Measurements from ENCODE around the gene SLC26A9. TPM values are rescaled to one million over a fixed set of nuclear protein-coding genes. Genes with fewer than 3 reads are reported as not detected.

SLC26A9 gene
- total RNA-seq, 1 experiment from 2014 or later: not detected

DNA sequence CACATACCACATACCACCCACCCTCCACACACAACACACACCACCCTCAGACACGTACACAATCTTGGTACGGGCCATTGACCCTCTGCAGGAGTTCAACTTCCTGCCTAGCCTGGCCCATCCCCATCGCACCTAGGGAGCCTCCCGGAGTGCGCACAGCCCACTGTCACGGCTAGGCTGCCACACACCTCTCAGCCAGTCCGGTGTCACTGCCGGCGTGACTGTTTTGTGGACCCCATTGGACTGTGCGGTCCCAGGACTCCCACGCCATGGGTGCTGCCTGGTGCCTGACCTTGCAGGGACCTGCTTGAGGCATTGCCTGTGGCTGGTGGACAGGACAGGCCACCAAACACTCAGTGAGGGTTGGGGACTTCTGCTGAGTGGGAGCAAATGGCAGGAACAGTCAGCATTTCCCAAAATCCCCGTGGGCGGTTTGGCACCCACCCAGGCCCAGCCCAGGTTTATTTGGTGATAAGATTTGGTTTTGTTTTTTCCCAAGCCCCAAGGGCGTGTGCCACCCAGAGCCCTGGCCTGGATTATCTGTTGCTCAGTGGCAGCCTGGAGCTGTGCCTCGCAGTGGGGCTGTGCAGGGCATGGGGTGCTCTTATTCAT is 32.2 kb upstream of the SLC26A9 start:
- DNase-seq (ENCODE audit: low read depth): no peak
- in situ Hi-C loops (cut with HindIII; ENCODE audit: low pct_unique_long_range_greater_than_20kb, low sequenced_read_pairs): loop anchor here (5.0 kb wide), 1 partner anchor 48 kb away; no protein-coding TSS in a partner anchor

DNA sequence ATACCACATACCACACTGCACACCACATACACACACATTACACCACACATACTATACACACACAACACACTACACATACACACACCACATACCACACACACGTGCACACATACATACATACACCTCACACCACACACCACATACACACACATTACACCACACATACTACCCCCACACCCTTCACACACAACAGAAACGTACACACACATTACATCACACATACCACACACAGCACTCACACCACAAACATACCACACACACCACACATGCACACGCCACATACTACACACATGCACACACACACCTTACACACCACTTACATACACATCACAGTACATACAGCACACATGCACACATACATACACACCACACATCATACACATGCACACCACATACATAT is 31.5 kb upstream of the SLC26A9 start:
- no peak for DNase-seq (ENCODE audit: low read depth)
- in situ Hi-C loops (cut with HindIII; ENCODE audit: low pct_unique_long_range_greater_than_20kb, low sequenced_read_pairs): loop anchor here (5.0 kb wide), 1 partner anchor 47 kb away; no protein-coding TSS in a partner anchor

DNA sequence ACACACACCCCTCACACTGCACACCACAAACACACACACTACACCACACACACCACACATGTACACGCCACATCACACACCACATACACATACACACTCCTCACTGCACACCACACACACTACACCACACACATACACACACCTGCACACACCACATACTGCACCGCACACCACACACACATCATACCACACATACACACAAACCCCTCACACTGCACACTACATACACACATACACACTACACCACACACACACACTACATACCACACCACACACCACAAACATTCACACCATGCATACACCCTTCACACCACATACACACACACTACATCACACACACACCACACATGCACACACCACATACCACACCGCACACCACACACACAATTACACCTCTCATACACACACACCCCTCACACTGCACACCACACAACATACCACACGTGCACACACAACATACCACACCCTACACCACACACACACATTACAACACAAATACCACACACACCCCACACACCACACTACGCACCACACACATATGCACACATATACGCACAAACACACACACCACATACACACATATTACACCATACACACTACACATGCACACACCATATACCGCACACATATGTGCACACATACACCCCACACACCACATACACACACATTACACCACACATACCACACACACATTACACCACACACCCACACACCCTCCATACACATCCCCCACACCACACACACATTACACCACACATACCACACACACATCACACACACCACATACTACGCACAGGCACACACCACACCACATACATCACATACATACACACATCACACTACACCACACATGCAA is 30.3 kb upstream of the SLC26A9 start:
- no peak for DNase-seq (ENCODE audit: low read depth)
- in situ Hi-C loops (cut with HindIII; ENCODE audit: low pct_unique_long_range_greater_than_20kb, low sequenced_read_pairs): no loop called here

DNA sequence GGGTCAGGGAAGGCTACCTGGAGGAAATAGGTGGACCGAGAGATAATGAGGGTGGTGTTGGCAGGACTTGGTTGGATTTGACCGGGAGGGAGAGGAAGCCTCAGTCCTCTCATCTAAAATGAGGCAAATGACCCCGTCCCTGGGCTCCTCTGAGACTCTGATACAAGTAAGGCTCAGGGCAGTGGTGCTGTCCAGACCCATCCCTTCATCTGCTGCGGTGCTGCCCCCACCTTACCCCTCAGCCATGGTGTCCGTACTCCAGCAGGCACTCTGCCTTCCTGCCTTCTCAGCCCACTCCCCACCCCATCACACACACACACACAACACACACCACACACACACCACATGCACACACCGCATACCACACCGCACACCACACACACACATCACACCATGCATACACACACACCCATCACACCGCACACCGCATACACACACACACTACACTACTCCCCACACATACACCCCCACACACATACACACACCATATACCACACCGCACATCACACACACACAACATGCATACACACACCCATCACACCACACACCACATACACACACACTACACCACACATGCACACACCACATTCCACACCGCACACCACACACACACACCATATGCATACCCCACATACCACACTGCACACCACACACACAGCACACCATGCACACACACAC is 29.4 kb upstream of the SLC26A9 start:
- in situ Hi-C loops (cut with HindIII; ENCODE audit: low pct_unique_long_range_greater_than_20kb, low sequenced_read_pairs): no loop called here
- DNase-seq (ENCODE audit: low read depth): no peak

DNA sequence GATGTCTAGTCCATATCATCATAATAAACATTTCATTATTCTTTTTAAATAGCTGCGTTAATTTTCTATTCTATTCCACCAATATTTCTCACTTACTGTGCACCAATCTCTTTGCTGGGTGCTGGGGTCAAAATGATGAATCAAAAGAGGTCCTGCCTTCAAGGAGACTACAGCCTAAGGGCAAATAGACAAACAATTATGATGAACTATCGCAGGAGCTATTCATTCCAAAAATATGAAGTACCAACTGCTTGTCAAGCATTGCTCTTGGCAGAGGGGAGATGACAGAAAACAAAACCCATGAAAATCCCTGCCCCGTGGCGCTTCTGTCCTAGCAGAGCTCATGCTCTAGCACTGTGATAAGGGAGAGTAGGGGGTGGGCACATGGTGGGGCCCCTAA is 28.8 kb upstream of the SLC26A9 start:
- in situ Hi-C loops (cut with HindIII; ENCODE audit: low pct_unique_long_range_greater_than_20kb, low sequenced_read_pairs): no loop called here
- DNase-seq (ENCODE audit: low read depth): no peak

DNA sequence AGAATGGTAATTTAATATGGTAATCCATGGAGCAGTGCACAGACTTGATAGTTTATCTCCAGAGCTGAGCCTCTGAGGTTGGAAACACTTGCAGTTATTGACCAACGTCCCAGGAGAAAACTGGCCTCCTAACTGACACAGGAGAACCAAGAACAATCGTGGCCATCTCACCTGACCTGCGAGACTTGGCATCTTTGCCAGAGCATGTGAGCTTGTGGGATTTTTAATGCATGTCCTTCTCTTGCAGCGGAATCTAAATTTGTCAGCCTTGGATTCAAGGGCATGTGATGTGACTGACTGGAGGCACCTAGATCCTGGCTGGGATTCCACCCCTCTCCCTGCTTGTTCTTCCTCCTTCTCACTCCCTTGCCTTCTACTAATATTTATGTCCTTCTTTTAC is 27.8 kb upstream of the SLC26A9 start:
- no peak for DNase-seq (ENCODE audit: low read depth)
- in situ Hi-C loops (cut with HindIII; ENCODE audit: low pct_unique_long_range_greater_than_20kb, low sequenced_read_pairs): no loop called here

DNA sequence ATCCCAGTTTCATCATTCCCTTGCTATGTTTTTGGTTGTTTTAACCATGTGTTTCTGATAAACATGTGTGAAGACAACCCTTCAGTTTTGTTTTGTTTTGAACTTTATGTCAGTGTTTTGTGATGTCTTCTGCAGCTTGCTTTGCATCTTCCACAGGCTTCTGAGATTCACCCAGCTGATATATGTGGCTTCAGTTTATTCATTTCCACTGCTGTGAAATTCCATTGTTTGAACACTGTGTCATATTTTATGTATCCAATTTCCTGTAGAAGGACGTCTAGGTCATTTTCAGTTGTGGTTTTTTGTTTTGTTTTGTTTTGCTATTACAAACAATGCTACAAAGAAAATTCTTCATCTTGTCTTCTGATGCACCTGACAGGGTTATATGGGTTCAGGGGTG is 27.2 kb upstream of the SLC26A9 start:
- in situ Hi-C loops (cut with HindIII; ENCODE audit: low pct_unique_long_range_greater_than_20kb, low sequenced_read_pairs): no loop called here
- no peak for DNase-seq (ENCODE audit: low read depth)

DNA sequence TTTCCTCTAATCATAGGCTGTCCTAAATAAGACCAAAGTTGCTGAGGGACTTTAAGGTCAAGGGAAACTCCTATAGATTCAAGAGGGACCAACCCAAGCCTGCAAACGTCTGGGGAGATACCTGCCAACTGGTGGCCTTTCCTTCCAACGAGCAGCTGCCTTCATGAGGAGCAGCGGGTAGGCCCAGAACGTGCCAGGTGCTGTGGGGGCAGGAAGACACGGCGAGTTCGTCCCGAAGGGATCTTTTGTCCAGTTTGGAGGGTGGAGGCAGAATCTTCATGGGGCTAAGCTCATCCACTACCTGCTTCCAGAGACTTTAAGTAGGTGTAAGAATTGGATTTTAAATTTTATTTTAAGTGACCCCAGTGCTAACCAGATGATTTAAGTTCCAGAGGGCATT is 26.0 kb upstream of the SLC26A9 start:
- DNase-seq (ENCODE audit: low read depth): no peak
- in situ Hi-C loops (cut with HindIII; ENCODE audit: low pct_unique_long_range_greater_than_20kb, low sequenced_read_pairs): no loop called here

DNA sequence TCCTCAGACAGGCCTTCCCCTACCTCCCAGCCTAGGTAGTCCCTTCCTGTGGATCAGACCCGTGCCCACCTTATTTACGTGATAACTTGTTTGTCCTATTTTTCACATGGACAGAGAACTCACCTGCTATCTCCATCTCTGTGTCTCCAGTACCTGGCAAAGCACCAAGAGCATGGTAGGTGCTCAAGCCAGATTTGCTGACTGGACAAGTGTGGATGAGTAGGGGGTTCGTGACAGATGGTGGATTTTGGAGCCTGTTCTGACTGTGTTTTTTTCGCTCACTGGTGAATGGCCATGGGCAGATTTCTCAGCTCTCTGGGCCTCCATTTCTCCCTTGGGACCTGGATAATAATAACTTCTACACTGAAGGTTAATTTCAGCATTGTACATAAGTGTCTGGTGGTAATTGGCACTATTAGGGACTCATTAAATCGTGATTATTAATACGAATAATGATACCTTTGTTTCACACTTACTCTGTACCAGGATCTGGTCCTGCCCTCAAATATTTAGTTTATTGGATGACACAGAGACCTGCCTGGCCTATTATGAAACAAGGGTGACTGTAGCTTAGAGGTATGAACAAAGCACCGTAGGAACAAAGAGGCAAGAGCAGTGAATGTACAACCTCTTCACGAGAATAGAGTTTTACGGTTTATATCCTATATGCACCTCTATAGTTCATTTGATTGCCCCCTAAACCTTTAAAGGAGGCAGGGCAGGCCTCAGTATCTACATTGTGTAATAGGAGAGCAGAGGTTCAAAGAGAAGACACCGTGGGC is 24.5 kb upstream of the SLC26A9 start:
- no peak for DNase-seq (ENCODE audit: low read depth)
- in situ Hi-C loops (cut with HindIII; ENCODE audit: low pct_unique_long_range_greater_than_20kb, low sequenced_read_pairs): no loop called here

DNA sequence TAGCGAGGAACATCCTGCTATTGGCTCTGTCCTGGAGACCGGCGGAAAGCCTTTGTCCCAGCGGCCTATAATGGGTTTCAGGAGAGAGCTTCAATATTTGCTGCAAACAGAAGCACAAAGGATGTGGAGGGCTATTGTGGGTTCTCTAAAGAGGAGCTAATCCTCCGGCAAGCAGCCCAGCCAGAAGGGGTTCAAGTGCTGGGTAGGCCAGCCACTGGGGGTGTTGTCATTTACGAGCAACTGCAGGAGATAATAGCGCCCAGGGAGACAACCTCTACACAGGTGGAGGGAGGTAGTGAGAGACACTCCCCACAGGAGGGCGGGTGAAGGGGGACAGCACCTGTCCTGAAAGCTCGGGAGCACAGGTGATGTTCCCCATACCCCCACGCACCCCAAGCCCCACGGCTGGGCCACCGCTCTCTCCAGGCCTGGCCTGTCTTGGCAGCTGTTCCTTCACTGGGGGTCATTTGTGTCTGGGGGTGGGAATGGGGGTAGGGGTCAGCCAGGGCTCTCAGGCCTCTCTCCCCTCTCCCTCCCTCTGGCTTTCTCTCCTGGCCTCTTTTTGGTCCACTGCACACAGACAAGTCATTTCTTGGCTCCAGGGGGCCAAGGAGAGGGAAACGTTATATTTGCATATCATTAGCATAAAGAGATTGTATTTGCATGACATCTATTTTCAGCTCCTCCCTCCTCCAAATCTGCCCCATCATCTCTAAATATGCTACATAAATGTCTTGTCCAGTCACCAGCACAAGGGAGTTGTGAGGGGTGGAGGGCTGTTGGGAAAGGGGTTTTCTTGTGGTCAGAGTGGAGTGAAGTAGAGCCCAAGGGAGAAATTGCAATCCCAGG is 22.0 kb upstream of the SLC26A9 start:
- in situ Hi-C loops (cut with HindIII; ENCODE audit: low pct_unique_long_range_greater_than_20kb, low sequenced_read_pairs): no loop called here
- DNase-seq (ENCODE audit: low read depth): no peak

DNA sequence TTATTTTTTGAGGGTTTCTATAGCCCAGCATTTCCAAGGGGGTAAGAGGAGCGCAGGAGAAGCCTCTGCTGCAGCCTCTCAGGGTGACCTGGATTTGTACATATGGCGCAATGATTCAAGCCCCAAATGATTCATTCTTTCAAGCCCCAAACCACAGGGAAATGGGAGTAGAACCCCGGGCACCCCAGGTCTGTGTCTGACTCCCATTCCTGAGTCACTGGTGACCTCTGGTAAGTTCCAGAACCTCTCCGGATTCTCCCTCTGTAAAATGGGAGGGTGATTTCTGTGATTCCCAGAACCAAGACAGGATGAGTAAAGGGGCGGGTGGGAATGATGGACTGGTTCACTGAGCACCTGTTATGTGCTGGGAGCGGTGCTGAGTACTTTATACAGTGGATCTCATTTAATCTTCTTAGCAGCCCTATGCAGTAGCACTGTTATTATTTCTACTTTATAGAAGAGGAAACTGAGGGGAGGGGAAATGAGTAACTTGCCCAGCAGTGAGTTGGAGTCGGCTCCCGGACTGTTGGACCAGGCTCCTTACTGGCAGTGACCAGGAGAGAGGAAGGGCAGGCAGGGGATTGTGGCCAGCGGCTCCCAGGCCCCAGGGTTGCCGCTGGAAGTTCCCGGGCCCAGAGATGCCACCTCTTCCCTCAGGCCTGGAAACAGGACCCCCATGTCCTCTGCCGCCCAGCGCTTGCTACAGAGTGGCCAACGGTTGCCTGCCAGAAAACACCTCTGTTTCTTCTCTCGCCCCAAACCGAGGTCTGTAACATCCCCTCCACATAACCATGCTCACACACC is 20.3 kb upstream of the SLC26A9 start:
- in situ Hi-C loops (cut with HindIII; ENCODE audit: low pct_unique_long_range_greater_than_20kb, low sequenced_read_pairs): no loop called here
- DNase-seq (ENCODE audit: low read depth): peak; percentile 32

DNA sequence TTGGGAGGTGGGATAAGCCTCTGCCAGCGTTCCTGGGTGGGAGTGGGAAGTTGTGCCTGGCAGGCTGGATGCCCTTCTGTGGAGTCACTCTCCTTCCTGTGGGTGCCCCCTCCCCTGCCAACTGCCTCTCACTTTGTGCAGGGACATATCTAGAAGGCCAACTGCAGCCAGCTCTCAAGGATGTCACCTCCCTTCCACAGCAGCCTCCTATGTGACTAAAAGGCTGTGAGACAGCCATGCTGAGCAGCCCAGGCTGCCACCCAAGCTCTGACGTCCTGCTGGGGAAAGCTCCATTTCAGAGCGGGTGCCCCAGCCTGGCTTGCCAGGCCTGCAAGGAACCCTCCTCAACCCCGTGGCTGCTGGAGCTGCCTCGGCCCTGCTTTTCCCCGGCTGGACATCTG is 19.6 kb upstream of the SLC26A9 start:
- no peak for DNase-seq (ENCODE audit: low read depth)
- in situ Hi-C loops (cut with HindIII; ENCODE audit: low pct_unique_long_range_greater_than_20kb, low sequenced_read_pairs): no loop called here

DNA sequence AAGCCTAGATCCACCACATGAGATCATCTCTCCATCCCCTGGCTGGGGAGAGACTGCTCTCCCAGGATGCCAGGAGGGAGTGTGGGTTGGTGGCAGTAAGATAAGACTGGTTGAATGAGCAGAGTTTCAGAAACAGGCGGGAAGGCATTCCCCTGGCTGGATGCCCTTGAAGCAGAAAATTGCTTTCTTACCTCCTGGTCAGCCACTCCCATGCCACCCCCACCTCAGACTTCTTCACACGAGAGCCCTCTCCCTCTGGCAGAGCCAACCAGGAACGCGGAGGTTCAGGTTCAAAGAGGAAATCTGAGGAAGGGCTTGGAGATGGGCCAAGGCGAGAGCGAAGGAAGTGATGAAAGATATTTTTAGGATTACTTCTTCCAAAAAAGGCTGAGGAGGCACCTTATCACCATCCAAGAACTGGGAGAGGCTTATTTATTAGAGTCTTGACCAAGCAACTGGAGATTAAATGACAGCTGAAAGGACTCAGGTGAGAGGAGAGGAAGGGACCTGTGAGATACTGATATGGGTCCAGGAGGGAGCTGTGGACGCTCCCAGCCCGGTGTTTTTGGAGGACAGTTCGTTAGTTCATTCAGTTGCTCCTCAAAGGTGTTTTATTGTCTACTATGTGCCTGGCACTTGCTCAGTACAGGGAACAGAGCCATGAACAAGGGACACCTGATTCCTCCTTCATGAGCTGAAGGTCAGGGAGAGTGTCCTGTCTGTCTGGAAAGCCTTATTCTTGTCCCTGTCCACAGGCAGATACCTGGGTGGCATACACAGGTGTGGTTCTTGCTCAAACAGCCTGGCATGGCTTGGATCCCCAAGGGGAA is 18.9 kb upstream of the SLC26A9 start:
- in situ Hi-C loops (cut with HindIII; ENCODE audit: low pct_unique_long_range_greater_than_20kb, low sequenced_read_pairs): no loop called here

DNA sequence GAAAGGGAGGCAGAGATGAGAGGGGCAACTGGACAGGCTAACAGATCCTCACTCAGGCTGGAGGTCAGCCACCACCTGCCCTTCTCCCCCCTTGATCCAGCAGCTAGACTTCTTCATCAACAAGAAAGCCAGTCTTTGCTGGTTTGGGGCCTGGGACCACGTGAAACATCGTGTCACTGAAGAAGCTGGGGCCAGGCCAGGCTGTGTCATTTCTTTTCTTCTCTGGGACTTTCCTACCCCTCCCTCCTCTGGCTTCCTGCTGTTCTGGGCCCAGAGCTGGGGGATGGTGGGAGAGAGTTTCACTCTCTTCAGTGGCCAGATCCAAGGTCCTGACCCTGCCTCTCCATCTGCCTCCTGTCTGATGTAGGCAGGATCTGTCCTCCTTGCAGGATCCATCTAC is 18.1 kb upstream of the SLC26A9 start:
- in situ Hi-C loops (cut with HindIII; ENCODE audit: low pct_unique_long_range_greater_than_20kb, low sequenced_read_pairs): no loop called here
- peak; percentile 18 for DNase-seq (ENCODE audit: low read depth)

More for the DNA sequence above, 18.9 kb upstream of the SLC26A9 start:
- peak; percentile 40 for DNase-seq (ENCODE audit: low read depth)

DNA sequence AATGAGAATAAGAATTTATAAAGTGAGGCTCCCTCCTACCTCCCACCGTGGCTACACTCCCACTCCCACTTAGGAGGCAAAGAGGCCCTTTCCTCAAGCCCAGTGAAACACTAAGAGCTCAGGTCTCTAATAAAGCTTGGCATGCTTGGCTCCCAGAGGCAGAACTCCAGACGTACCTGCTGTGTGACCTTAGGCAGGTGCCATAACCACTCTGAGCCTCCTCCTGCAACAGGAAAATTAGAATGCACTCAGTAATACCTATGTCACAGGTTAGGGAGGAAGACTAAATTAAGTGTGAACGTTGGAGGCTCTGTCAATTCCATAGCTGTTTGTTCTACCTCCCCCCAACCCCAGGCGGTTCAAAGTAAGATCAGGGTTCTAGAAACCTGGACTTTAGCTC is 16.5 kb upstream of the SLC26A9 start:
- in situ Hi-C loops (cut with HindIII; ENCODE audit: low pct_unique_long_range_greater_than_20kb, low sequenced_read_pairs): no loop called here
- no peak for DNase-seq (ENCODE audit: low read depth)

DNA sequence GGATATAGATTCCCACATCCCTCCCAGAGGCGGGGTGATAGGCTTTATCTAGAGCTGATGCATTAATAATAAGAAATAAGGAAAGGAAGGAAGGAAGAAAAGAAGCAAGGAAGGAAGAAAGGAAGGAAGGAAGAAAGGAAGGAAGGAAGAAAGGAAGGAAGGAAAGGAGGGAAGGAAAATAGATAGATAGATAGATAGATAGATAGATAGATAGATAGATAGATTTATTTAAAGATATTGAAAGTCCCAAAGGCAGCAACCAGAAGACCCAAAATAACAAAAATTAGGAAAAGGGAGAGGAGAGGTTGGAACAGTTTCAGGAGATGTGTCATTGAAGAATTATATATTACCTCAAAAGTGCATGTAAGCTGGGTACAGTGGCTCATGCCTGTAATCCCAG is 12.2 kb upstream of the SLC26A9 start:
- in situ Hi-C loops (cut with HindIII; ENCODE audit: low pct_unique_long_range_greater_than_20kb, low sequenced_read_pairs): no loop called here
- DNase-seq (ENCODE audit: low read depth): no peak
